SKM-1 (cell line): ENCODE data around the gene GRIA2.
"Not testable (repeated sequence)": the region's sequence is repeated elsewhere in the genome, so short reads cannot be mapped to it uniquely, and the experiment has no call there.

Source experiments
- DNase-seq: peaks from one replicate; lab custom pipeline; 2025; ENCODE audit not compliant: unreplicated experiment; lab: John Stamatoyannopoulos, UW

Gene GRIA2

GRCh38 chr4:157220371-157220881 is at the start of gene GRIA2:
TSS of gene GRIA2 (plus strand) at chr4:157220728. CDS start at chr4:157221043, 315 bp downstream.
- DNase-seq, result no peak

DNA sequence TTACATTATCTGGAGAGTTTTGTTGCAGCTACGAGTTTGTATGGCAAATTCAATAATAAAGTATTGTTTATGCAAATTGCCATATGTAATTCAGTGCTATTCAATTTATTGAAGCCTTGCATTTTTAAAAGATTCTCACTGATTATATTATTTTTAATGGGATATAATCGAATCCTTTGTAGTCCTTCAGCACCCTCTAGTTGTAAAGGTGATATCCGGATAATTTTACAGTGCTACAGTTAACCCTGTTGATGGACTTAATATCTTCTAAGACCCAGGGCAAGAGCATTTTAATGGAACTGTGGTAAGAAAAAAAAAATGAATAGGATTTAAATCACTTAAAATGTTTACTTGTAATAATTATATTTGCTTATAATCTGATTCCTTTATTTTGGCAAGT is 48.5 kb upstream of the GRIA2 start:
- no peak for DNase-seq

- not testable (repeated sequence) for DNase-seq
Observed at GRCh38 chr4:157180268-157180667, 40.3 kb upstream of the GRIA2 start.

GRCh38 chr4:157184300-157184699 is 36.2 kb upstream of the GRIA2 start:
- DNase-seq, result no peak

GRCh38 chr4:157185363-157185762 is 35.2 kb upstream of the GRIA2 start:
- DNase-seq, result no peak

GRCh38 chr4:157195374-157195773 is 25.2 kb upstream of the GRIA2 start:
- no peak for DNase-seq

DNA sequence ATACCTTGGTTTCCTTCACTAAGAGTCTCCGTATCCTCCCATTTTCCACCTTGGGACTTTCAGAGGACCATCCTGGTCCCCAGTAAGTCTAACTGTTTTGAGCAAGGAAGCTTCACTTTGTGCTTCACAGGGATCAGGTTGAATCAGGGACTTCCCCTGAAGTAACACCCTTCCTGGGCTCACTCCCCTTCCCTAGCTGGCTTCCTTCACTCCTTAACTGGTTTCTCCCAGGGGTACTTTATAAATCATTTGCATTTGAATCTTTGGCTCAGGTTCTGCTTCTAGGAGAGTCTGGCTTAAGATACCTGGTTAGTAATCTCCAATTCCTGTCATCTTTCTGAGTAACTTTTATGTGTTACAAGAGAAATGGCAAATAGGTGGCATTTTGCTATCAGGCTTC is 24.5 kb upstream of the GRIA2 start:
- no peak for DNase-seq

DNA sequence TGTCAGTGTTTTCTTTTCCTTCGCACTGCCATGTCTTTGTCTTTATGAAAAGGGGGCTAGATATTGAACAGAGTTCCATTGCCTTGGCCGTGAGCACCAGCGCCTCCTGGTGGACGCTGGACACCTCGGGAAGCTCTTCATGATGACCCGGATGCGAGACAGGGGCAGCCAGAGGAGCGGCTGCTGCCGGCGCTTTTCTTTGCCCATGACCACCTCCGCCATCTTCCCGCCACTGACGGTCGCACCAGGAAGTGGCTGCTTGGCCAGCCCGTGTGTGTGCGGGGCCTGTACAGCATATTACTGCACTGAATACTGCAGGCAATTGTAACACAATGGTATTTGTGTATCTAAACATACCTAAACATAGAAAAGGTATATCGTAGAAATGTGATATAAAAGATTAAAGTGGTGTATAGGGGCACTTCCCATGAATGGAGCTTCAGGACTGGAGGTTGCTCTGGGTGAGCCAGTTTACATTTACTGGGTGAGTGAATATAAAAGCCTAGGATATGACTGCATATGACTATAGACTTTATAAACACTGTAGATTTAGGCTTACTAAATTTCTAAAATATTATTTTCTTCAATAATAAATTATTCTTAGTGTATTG is 15.8 kb upstream of the GRIA2 start:
- DNase-seq, result no peak

DNA sequence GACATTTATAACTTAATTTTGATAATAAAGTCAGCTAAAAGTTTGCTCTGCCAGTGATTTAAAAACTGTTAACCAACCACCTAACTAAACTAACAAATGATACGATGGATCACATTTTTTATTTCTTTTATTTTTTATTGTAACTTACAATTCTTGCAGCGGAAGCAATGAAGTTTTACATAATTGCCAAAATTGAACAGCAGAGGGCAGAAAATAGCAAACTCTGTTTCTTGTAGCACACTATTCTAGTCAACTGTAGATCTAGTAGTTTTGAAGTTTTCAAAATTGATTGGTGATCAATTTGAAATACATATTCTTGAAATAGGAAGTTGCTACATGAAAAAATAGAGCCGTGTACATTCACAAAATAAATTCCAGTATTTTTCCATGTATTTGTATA is 2.8 kb upstream of the GRIA2 start:
- DNase-seq, result no peak

DNA sequence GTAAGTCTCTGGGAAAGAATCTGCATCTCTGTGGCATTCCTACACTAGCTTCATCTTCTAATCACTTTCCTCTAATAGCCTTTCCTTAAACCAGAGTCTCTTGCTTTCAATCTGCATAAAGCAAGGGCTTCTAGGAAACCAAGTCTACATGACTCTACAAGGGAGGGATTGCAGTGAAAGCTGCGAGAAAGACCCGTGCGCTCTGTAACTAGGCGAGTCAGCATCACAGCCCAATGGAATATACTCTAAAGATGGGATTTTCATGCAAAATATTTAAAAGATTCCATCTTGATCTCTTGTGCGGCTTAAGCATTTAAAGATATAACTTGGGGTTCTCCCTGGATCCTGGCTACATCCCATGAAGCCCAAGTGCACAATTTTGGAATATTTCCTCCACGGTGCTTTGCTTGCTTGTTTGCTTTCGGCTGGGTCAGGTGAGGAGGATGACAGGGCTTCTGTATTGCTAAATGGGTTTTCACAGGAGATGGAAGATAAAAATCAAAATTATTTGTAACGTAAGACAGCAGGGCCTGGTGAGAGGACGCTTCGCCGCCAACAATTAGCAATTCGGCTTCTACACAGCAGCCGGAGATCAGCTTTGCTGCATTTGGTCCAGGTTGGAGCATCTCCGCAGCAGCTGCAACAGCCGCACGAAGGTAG is 687 bp upstream of the GRIA2 start:
- DNase-seq, result no peak

DNA sequence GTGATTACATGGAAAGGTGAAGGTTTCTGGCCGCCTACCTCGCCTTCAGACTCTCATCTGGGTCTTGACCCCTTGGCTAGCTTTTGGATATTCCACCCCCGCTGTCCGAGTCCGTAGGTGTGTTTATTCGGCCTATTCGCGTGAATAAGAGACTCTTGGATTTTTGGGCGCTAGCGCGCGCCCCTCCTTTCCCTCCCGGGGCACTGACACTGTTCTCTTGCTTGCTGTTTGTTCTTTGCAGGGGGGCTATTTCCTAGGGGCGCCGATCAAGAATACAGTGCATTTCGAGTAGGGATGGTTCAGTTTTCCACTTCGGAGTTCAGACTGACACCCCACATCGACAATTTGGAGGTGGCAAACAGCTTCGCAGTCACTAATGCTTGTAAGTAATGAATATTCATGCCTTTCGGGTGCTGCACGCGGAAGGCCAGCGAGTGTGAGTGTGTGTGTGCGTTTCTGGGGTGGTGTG is 932 bp downstream of the GRIA2 start:
- DNase-seq, result no peak

- DNase-seq, result no peak
Observed at GRCh38 chr4:157221895-157222770, 1.6 kb downstream of the GRIA2 start.

- no peak for DNase-seq
Observed at GRCh38 chr4:157222771-157223160, 2.2 kb downstream of the GRIA2 start.

DNA sequence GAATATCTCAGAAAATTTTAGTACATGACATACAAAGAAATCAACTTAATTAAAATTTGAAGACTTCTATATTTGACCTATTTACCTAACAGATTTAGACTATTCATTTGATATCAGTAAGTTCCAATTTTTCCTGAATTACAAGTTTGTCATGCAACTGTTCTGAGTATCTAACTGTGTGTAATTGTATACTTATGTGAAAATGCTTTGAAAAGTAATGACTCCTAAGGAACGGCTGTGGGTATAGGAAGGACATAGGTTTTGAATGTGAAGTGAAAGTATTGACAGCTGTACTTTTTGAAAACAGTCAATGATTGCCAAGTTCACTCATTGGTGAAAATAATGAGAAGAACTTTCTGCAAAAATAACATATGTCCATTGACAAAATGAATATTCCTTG is 2.9 kb downstream of the GRIA2 start:
- no peak for DNase-seq

- DNase-seq, result no peak
Observed at GRCh38 chr4:157225096-157225495, 4.6 kb downstream of the GRIA2 start.

DNA sequence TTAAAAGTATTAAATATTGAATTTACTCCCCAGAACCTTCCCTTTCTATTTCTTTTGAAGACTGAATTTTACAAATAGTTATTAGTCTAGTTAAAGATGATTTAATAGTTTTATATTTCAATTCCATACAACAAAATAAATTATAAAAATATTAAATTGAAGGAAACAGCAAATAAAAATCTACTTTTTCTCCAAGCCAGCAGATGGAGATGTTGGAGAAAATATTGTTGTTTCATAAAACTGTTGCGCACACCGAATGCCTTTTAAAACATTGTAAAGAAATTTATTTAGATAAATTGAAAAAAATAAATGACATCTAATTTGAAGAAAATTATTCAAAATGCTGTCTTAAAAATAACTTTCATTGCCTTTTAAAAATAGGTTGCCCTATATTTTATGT is 5.5 kb downstream of the GRIA2 start:
- no peak for DNase-seq

- no peak for DNase-seq
Observed at GRCh38 chr4:157226601-157227000, 6.1 kb downstream of the GRIA2 start.

- DNase-seq, result no peak
Observed at GRCh38 chr4:157231525-157231924, 11.0 kb downstream of the GRIA2 start.

- DNase-seq, result no peak
Observed at GRCh38 chr4:157242871-157243270, 22.3 kb downstream of the GRIA2 start.

GRCh38 chr4:157244348-157244747 is 23.8 kb downstream of the GRIA2 start:
- DNase-seq, result no peak

DNA sequence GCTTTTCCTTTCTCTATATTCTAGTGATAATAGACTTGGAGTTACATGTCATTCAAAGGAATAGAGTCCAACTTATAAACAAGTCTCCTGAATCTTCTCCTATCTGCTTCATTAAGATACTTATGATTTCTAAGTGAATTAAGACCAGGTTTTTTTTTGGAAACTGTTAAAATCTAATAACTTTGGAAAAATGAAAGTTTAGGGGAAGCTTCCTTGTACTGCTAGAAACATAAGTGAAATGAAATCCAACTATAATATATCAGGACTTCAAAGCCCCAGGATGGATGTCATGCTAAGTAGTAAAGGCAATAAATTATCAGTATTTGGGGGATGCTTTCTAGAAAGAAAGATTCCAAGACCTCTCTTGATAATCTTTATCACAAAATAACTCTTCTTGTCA is 24.8 kb downstream of the GRIA2 start:
- no peak for DNase-seq

DNA sequence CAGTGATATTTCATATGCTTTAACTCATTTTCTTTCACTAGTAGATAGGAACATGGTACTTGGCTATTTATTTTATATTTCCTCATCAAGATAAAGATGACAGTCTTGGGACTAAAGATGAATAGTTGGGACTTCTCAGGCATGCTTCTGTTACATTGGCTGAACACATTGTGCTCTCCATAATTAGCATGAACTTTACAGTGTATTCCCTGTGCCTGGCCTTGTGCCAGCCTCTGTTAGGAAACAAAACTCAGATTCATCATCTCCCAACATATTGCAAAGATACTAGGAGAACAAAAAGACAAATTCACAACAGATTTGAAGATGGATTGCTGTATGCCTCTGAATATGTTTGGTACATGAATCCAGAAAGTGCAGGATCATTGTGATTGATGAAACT is 26.4 kb downstream of the GRIA2 start:
- no peak for DNase-seq
